ENCODE data around the gene CPLANE2. TPM values are rescaled to one million over a fixed set of nuclear protein-coding genes. Genes with fewer than 3 reads are reported as not detected.

Gene CPLANE2
- total RNA-seq, 5 donors from 2014 or later (not counting 1 experiment from before 2014, with no cell fraction given): 6.6 to 13.2 (median 11.3) TPM

GRCh38 chr1:16209132-16209846 is 27.7 kb downstream of the CPLANE2 start:
- Histone ChIP-seq H3K27me3 (replicated peaks in 1 of 2; ENCODE audit: control insufficient read depth in 2 of 2, extremely low read depth in 1 of 2, insufficient read depth in 2 of 2, low read length in 1 of 2) (peaks cover 0 to 6% of the 10 kb centered on the region in 2 experiments), H3K4me1 (ENCODE audit: control insufficient read depth in 1 of 2, extremely low read depth in 1 of 2, insufficient read depth in 2 of 2, low read length in 2 of 2) (peaks cover 0 to 25% of the 10 kb centered on the region in 2 experiments), H3K27ac (ENCODE audit: low read length) (no peak overlapping the region), H3K9me3 (no peaks in the 10 kb centered on the region), H3K36me3 (ENCODE audit: control insufficient read depth in 2 of 2, extremely low read depth in 1 of 2, insufficient read depth in 1 of 2, low read length in 1 of 2) (peaks cover 0 to 6% of the 10 kb centered on the region in 2 donors), H3K4me3 (ENCODE audit: control insufficient read depth in 1 of 2, extremely low read depth in 1 of 2, low read length in 1 of 2) (no peak overlapping the region)
- Mint-ChIP-seq H3K4me1 (peaks cover 6 to 8% (median 6%) of the 10 kb centered on the region in 3 donors), H3K4me3 (peak overlapping the region in 2 of 3 donors; percentile 1 to 84), H3K9me3 (no peaks in the 10 kb centered on the region), H3K36me3 (no peaks in the 10 kb centered on the region), H3K27me3 (no peaks in the 10 kb centered on the region), H3K27ac (no peak overlapping the region)
- ChIA-PET POLR2A (no interaction called here), CTCF (no interaction called here)
- ATAC-seq (replicated peaks in 1 of 4) (no peak), DNase-seq (no peak)
- WGBS (ENCODE audit: insufficient coverage): 95% methylated on average over 8 of the region's 9 CpGs

GRCh38 chr1:16208270-16208987 is 28.6 kb downstream of the CPLANE2 start:
- CTCF ChIA-PET: no interaction called here

GRCh38 chr1:16207318-16208269 is 29.4 kb downstream of the CPLANE2 start:
- Histone ChIP-seq H3K4me3 (ENCODE audit: control insufficient read depth in 1 of 2, extremely low read depth in 1 of 2, low read length in 1 of 2) (peak overlapping the region; percentile 66 to 67), H3K27ac (ENCODE audit: low read length) (peak overlapping the region; percentile 85), H3K4me1 (ENCODE audit: control insufficient read depth in 1 of 2, extremely low read depth in 1 of 2, insufficient read depth in 2 of 2, low read length in 2 of 2) (peaks cover 0 to 25% of the 10 kb centered on the region in 2 experiments), H3K9me3 (no peaks in the 10 kb centered on the region), H3K36me3 (ENCODE audit: control insufficient read depth in 2 of 2, extremely low read depth in 1 of 2, insufficient read depth in 1 of 2, low read length in 1 of 2) (peaks cover under 1 to 7% of the 10 kb centered on the region in 2 donors), H3K27me3 (replicated peaks in 1 of 2; ENCODE audit: control insufficient read depth in 2 of 2, extremely low read depth in 1 of 2, insufficient read depth in 2 of 2, low read length in 1 of 2) (peaks cover 0 to 4% of the 10 kb centered on the region in 2 experiments)
- CTCF ChIA-PET: interaction anchor here in 1 of 2 donors (1.1 kb wide), 1 partner anchor 9 kb away, joined by 5 read pairs; no protein-coding TSS in a partner anchor
- Mint-ChIP-seq H3K27me3 (no peaks in the 10 kb centered on the region), H3K9me3 (no peaks in the 10 kb centered on the region), H3K4me1 (peaks cover 6 to 10% (median 6%) of the 10 kb centered on the region in 3 donors), H3K36me3 (peaks cover 6% of the 10 kb centered on the region), H3K4me3 (peak overlapping the region; percentile 84 to 87 (median 86)), H3K27ac (peak overlapping the region; percentile 77 to 87)
- POLR2A ChIA-PET: interaction anchor here in 1 of 2 donors (0.6 to 0.7 kb wide), 2 partner anchors 10 to 47 kb away, joined by 3 to 9 read pairs; no protein-coding TSS in a partner anchor
- no peak for DNase-seq
- ATAC-seq (replicated peaks in 1 of 4): no peak
- 63% methylated on average over 40 of the region's 51 CpGs for WGBS (ENCODE audit: insufficient coverage)

More at GRCh38 chr1:16208270-16208987, 28.6 kb downstream of the CPLANE2 start:
- POLR2A ChIA-PET: interaction anchor here in 1 of 2 donors (0.6 kb wide), 1 partner anchor 9 kb away, joined by 9 read pairs; no protein-coding TSS in a partner anchor
- H3K4me3 ChIP-seq (ENCODE audit: control insufficient read depth in 1 of 2, extremely low read depth in 1 of 2, low read length in 1 of 2): no peak overlapping the region
- peaks cover 0 to 4% of the 10 kb centered on the region in 2 experiments for H3K27me3 ChIP-seq (replicated peaks in 1 of 2; ENCODE audit: control insufficient read depth in 2 of 2, extremely low read depth in 1 of 2, insufficient read depth in 2 of 2, low read length in 1 of 2)
- Mint-ChIP-seq H3K4me3 (peak overlapping the region in 2 of 3 donors; percentile 45 to 84), H3K27me3 (no peaks in the 10 kb centered on the region), H3K36me3 (peaks cover 3% of the 10 kb centered on the region), H3K9me3 (no peaks in the 10 kb centered on the region), H3K4me1 (peaks cover 6 to 10% (median 6%) of the 10 kb centered on the region in 3 donors), H3K27ac (no peak overlapping the region)
- no peaks in the 10 kb centered on the region for H3K9me3 ChIP-seq
- no peak for DNase-seq
- no peak for ATAC-seq (replicated peaks in 1 of 4)
- H3K4me1 ChIP-seq (ENCODE audit: control insufficient read depth in 1 of 2, extremely low read depth in 1 of 2, insufficient read depth in 2 of 2, low read length in 2 of 2): peaks cover 0 to 25% of the 10 kb centered on the region in 2 experiments
- peaks cover 0 to 7% of the 10 kb centered on the region in 2 donors for H3K36me3 ChIP-seq (ENCODE audit: control insufficient read depth in 2 of 2, extremely low read depth in 1 of 2, insufficient read depth in 1 of 2, low read length in 1 of 2)
- no peak overlapping the region for H3K27ac ChIP-seq (ENCODE audit: low read length)
- WGBS (ENCODE audit: insufficient coverage): 91% methylated on average over 13 of the region's 13 CpGs

GRCh38 chr1:16206547-16207317 is 30.3 kb downstream of the CPLANE2 start:
- H3K4me3 Mint-ChIP-seq: peak overlapping the region; percentile 84 to 87 (median 86)
- POLR2A ChIA-PET: interaction anchor here (0.6 to 0.7 kb wide), 2 partner anchors 11 to 47 kb away, joined by 3 to 10 read pairs; no protein-coding TSS in a partner anchor
- CTCF ChIA-PET: interaction anchor here in 1 of 2 donors (1.1 kb wide), 1 partner anchor 10 kb away, joined by 5 read pairs; no protein-coding TSS in a partner anchor
- Histone ChIP-seq H3K9me3 (no peaks in the 10 kb centered on the region), H3K27me3 (replicated peaks in 1 of 2; ENCODE audit: control insufficient read depth in 2 of 2, extremely low read depth in 1 of 2, insufficient read depth in 2 of 2, low read length in 1 of 2) (no peaks in the 10 kb centered on the region), H3K36me3 (ENCODE audit: control insufficient read depth in 2 of 2, extremely low read depth in 1 of 2, insufficient read depth in 1 of 2, low read length in 1 of 2) (peaks cover 3 to 14% of the 10 kb centered on the region in 2 donors), H3K27ac (ENCODE audit: low read length) (peak overlapping the region; percentile 85), H3K4me3 (ENCODE audit: control insufficient read depth in 1 of 2, extremely low read depth in 1 of 2, low read length in 1 of 2) (peak overlapping the region; percentile 66 to 67), H3K4me1 (ENCODE audit: control insufficient read depth in 1 of 2, extremely low read depth in 1 of 2, insufficient read depth in 2 of 2, low read length in 2 of 2) (peaks cover 0 to 25% of the 10 kb centered on the region in 2 experiments)
- peaks cover 6% of the 10 kb centered on the region for H3K36me3 Mint-ChIP-seq
- under 1% methylated on average over 69 of the region's 87 CpGs for WGBS (ENCODE audit: insufficient coverage)
- no peaks in the 10 kb centered on the region for H3K9me3 Mint-ChIP-seq
- ATAC-seq (replicated peaks in 1 of 4) (peak; percentile 90 to 92 (median 92)), DNase-seq (peak; percentile 84 to 96 (median 92))
- no peaks in the 10 kb centered on the region for H3K27me3 Mint-ChIP-seq
- peak overlapping the region; percentile 94 to 97 for H3K27ac Mint-ChIP-seq
- H3K4me1 Mint-ChIP-seq: peaks cover 6 to 10% (median 6%) of the 10 kb centered on the region in 3 donors

GRCh38 chr1:16205891-16206546 is 31.0 kb downstream of the CPLANE2 start:
- WGBS (ENCODE audit: insufficient coverage): 45% methylated on average over 38 of the region's 38 CpGs
- peaks cover 6 to 10% (median 6%) of the 10 kb centered on the region in 3 donors for H3K4me1 Mint-ChIP-seq
- CTCF ChIA-PET: interaction anchor here in 1 of 2 donors (1.1 kb wide), 1 partner anchor 11 kb away, joined by 5 read pairs; no protein-coding TSS in a partner anchor

More at GRCh38 chr1:16205891-16206546, 31.0 kb downstream of the CPLANE2 start:
- H3K36me3 ChIP-seq (ENCODE audit: control insufficient read depth in 2 of 2, extremely low read depth in 1 of 2, insufficient read depth in 1 of 2, low read length in 1 of 2): peaks cover 3 to 19% of the 10 kb centered on the region in 2 donors
- Mint-ChIP-seq H3K27me3 (no peaks in the 10 kb centered on the region), H3K4me3 (peak overlapping the region; percentile 84 to 87 (median 86)), H3K9me3 (no peaks in the 10 kb centered on the region), H3K36me3 (peaks cover 6% of the 10 kb centered on the region), H3K27ac (peak overlapping the region; percentile 94 to 97)
- no peaks in the 10 kb centered on the region for H3K9me3 ChIP-seq
- peak overlapping the region; percentile 48 to 67 for H3K4me3 ChIP-seq (ENCODE audit: control insufficient read depth in 1 of 2, extremely low read depth in 1 of 2, low read length in 1 of 2)
- H3K4me1 ChIP-seq (ENCODE audit: control insufficient read depth in 1 of 2, extremely low read depth in 1 of 2, insufficient read depth in 2 of 2, low read length in 2 of 2): peaks cover 0 to 25% of the 10 kb centered on the region in 2 experiments
- ATAC-seq (replicated peaks in 1 of 4): peak in 1 of 4 experiments; percentile 0
- peak overlapping the region; percentile 45 for H3K27ac ChIP-seq (ENCODE audit: low read length)
- POLR2A ChIA-PET: interaction anchor here in 1 of 2 donors (0.6 kb wide), 1 partner anchor 11 kb away, joined by 10 read pairs; no protein-coding TSS in a partner anchor
- no peaks in the 10 kb centered on the region for H3K27me3 ChIP-seq (replicated peaks in 1 of 2; ENCODE audit: control insufficient read depth in 2 of 2, extremely low read depth in 1 of 2, insufficient read depth in 2 of 2, low read length in 1 of 2)
- DNase-seq: peak in 1 of 35 experiments; percentile 19
